Measurements from ENCODE around the gene THOC3. TPM values are rescaled to one million over a fixed set of nuclear protein-coding genes. Genes with fewer than 3 reads are reported as not detected.
"Not testable (repeated sequence)": the region's sequence is repeated elsewhere in the genome, so short reads cannot be mapped to it uniquely, and the experiment has no call there.

The THOC3 gene
- 10 to 100 TPM; 44.0 to 68.8 TPM for total RNA-seq

- CTCF ChIA-PET; H3K9me3 Mint-ChIP-seq (ENCODE audit: low read depth); POLR2A ChIA-PET; H3K4me1 Mint-ChIP-seq; H3K27me3 Mint-ChIP-seq; intact Hi-C loops (cut with DNase I, micrococcal nuclease); H3K36me3 Mint-ChIP-seq (ENCODE audit: low read depth): not testable (repeated sequence)
- DNase-seq, result peak; percentile 83
- Mint-ChIP-seq H3K4me3 (peak within 1 kb of the TSS; percentile 75), H3K27ac (peak within 1 kb of the TSS; percentile 42)
- ATAC-seq, result peak; percentile 99
Observed at GRCh38 chr5:175967471-175968372, at the start of gene THOC3. Gene THOC3 (minus strand): TSS chr5:175968315. CDS start chr5:175968208, 107 bp downstream.

- DNase-seq; H3K27me3 Mint-ChIP-seq; POLR2A ChIA-PET; H3K27ac Mint-ChIP-seq; H3K9me3 Mint-ChIP-seq (ENCODE audit: low read depth); H3K4me3 Mint-ChIP-seq; CTCF ChIA-PET; H3K36me3 Mint-ChIP-seq (ENCODE audit: low read depth); H3K4me1 Mint-ChIP-seq; intact Hi-C loops (cut with DNase I, micrococcal nuclease): not testable (repeated sequence)
- ATAC-seq, result peak; percentile 93
Observed at GRCh38 chr5:176017324-176017723, 49.2 kb upstream of the THOC3 start.

- CTCF ChIA-PET; H3K4me3 Mint-ChIP-seq; ATAC-seq; H3K9me3 Mint-ChIP-seq (ENCODE audit: low read depth); DNase-seq; H3K27me3 Mint-ChIP-seq; intact Hi-C loops (cut with DNase I, micrococcal nuclease); H3K4me1 Mint-ChIP-seq; H3K27ac Mint-ChIP-seq; POLR2A ChIA-PET; H3K36me3 Mint-ChIP-seq (ENCODE audit: low read depth): not testable (repeated sequence)
Observed at GRCh38 chr5:176014360-176014759, 46.2 kb upstream of the THOC3 start.

- H3K27ac Mint-ChIP-seq, POLR2A ChIA-PET: not testable (repeated sequence)
Observed at GRCh38 chr5:176011088-176011487, 43.0 kb upstream of the THOC3 start.

GRCh38 chr5:176010202-176010601 is 42.1 kb upstream of the THOC3 start:
- POLR2A ChIA-PET; H3K9me3 Mint-ChIP-seq (ENCODE audit: low read depth); intact Hi-C loops (cut with DNase I, micrococcal nuclease); H3K27me3 Mint-ChIP-seq; H3K27ac Mint-ChIP-seq; DNase-seq; H3K4me1 Mint-ChIP-seq; H3K4me3 Mint-ChIP-seq; ATAC-seq; H3K36me3 Mint-ChIP-seq (ENCODE audit: low read depth); CTCF ChIA-PET: not testable (repeated sequence)

More at GRCh38 chr5:176011088-176011487, 43.0 kb upstream of the THOC3 start:
- H3K36me3 Mint-ChIP-seq (ENCODE audit: low read depth); H3K27me3 Mint-ChIP-seq; H3K4me3 Mint-ChIP-seq; ATAC-seq; CTCF ChIA-PET; H3K9me3 Mint-ChIP-seq (ENCODE audit: low read depth); H3K4me1 Mint-ChIP-seq; intact Hi-C loops (cut with DNase I, micrococcal nuclease); DNase-seq: not testable (repeated sequence)

GRCh38 chr5:176007220-176007619 is 39.1 kb upstream of the THOC3 start:
- intact Hi-C loops (cut with DNase I, micrococcal nuclease); POLR2A ChIA-PET; CTCF ChIA-PET; H3K27ac Mint-ChIP-seq; ATAC-seq; DNase-seq; H3K4me1 Mint-ChIP-seq; H3K27me3 Mint-ChIP-seq; H3K4me3 Mint-ChIP-seq; H3K36me3 Mint-ChIP-seq (ENCODE audit: low read depth); H3K9me3 Mint-ChIP-seq (ENCODE audit: low read depth): not testable (repeated sequence)

- DNase-seq; H3K27me3 Mint-ChIP-seq; H3K4me1 Mint-ChIP-seq; POLR2A ChIA-PET; intact Hi-C loops (cut with DNase I, micrococcal nuclease); CTCF ChIA-PET; H3K9me3 Mint-ChIP-seq (ENCODE audit: low read depth); H3K27ac Mint-ChIP-seq; H3K4me3 Mint-ChIP-seq; H3K36me3 Mint-ChIP-seq (ENCODE audit: low read depth); ATAC-seq: not testable (repeated sequence)
Observed at GRCh38 chr5:176006819-176007218, 38.7 kb upstream of the THOC3 start.

GRCh38 chr5:175997979-175998378 is 29.9 kb upstream of the THOC3 start:
- DNase-seq; H3K9me3 Mint-ChIP-seq (ENCODE audit: low read depth); H3K4me3 Mint-ChIP-seq; H3K27ac Mint-ChIP-seq; ATAC-seq; POLR2A ChIA-PET; H3K4me1 Mint-ChIP-seq; CTCF ChIA-PET; H3K36me3 Mint-ChIP-seq (ENCODE audit: low read depth); H3K27me3 Mint-ChIP-seq; intact Hi-C loops (cut with DNase I, micrococcal nuclease): not testable (repeated sequence)

- POLR2A ChIA-PET; intact Hi-C loops (cut with DNase I, micrococcal nuclease); H3K27ac Mint-ChIP-seq: not testable (repeated sequence)
Observed at GRCh38 chr5:175997495-175997894, 29.4 kb upstream of the THOC3 start.

GRCh38 chr5:175996791-175997190 is 28.7 kb upstream of the THOC3 start:
- H3K27me3 Mint-ChIP-seq; intact Hi-C loops (cut with DNase I, micrococcal nuclease); H3K36me3 Mint-ChIP-seq (ENCODE audit: low read depth); CTCF ChIA-PET; H3K27ac Mint-ChIP-seq; ATAC-seq; H3K4me3 Mint-ChIP-seq; H3K4me1 Mint-ChIP-seq; H3K9me3 Mint-ChIP-seq (ENCODE audit: low read depth); POLR2A ChIA-PET; DNase-seq: not testable (repeated sequence)

More at GRCh38 chr5:175997495-175997894, 29.4 kb upstream of the THOC3 start:
- DNase-seq; H3K9me3 Mint-ChIP-seq (ENCODE audit: low read depth); H3K36me3 Mint-ChIP-seq (ENCODE audit: low read depth); CTCF ChIA-PET; H3K27me3 Mint-ChIP-seq; H3K4me1 Mint-ChIP-seq; ATAC-seq; H3K4me3 Mint-ChIP-seq: not testable (repeated sequence)

- H3K27ac Mint-ChIP-seq; H3K9me3 Mint-ChIP-seq (ENCODE audit: low read depth); POLR2A ChIA-PET; H3K4me1 Mint-ChIP-seq; H3K36me3 Mint-ChIP-seq (ENCODE audit: low read depth); DNase-seq; CTCF ChIA-PET; ATAC-seq; H3K4me3 Mint-ChIP-seq; H3K27me3 Mint-ChIP-seq; intact Hi-C loops (cut with DNase I, micrococcal nuclease): not testable (repeated sequence)
Observed at GRCh38 chr5:175995506-175995905, 27.4 kb upstream of the THOC3 start.

GRCh38 chr5:175979371-175979995 is 11.4 kb upstream of the THOC3 start:
- POLR2A ChIA-PET; CTCF ChIA-PET; H3K4me1 Mint-ChIP-seq; ATAC-seq; H3K36me3 Mint-ChIP-seq (ENCODE audit: low read depth); H3K27ac Mint-ChIP-seq; intact Hi-C loops (cut with DNase I, micrococcal nuclease); H3K9me3 Mint-ChIP-seq (ENCODE audit: low read depth); DNase-seq; H3K27me3 Mint-ChIP-seq; H3K4me3 Mint-ChIP-seq: not testable (repeated sequence)
